Ovary (tissue), 9 donors: ENCODE data around the gene OGG1. TPM values are rescaled to one million over a fixed set of nuclear protein-coding genes. Genes with fewer than 3 reads are reported as not detected.

Source experiments
- DNase-seq, 5 donors: peaks; one replicate each; pipeline ENCODE4 v3.0.0-alpha.2; 2019 to 2020
- H3K27ac ChIP-seq, 2 donors: fragments of 200-600 bp; one replicate each; pipeline versions ENCODE4 v1.5.1 to v1.8.0; 2019 to 2022
- H3K27me3 ChIP-seq: fragments of 200-600 bp; one replicate; pipeline ENCODE4 v1.8.0; 2022
- H3K36me3 ChIP-seq: fragments of 200-600 bp; sonication (generic); one replicate; pipeline ENCODE4 v1.5.1; 2019
- H3K4me1 ChIP-seq: one replicate; pipeline ENCODE4 v1.8.1; 2013; ENCODE audit warnings: mild to moderate bottlenecking, moderate library complexity; ENCODE audit not compliant: insufficient read depth
- H3K4me3 ChIP-seq: fragments of 200-600 bp; sonication (generic); one replicate; pipeline ENCODE4 v1.5.1; 2017
- H3K9me3 ChIP-seq, 2 donors: fragments of 200-600 bp in 1 of 2; sonication (generic) in 1 of 2; one replicate each; pipeline versions ENCODE4 v1.5.1 to v1.8.1; 2013 to 2019; ENCODE audit warnings: mild to moderate bottlenecking in 1 of 2, moderate library complexity in 1 of 2
- CTCF ChIP-seq, 3 donors: fragments of 450-650 bp in 2 of 3; fragments of 200-600 bp in 1 of 3; IDR thresholded peaks; one replicate each; pipeline versions ENCODE4 v1.5.1 to v1.8.0; 2016 to 2022; ENCODE audit warnings: antibody characterized with exemption in 3 of 3, mild to moderate bottlenecking in 1 of 3
- EP300 ChIP-seq: sonication (generic); formaldehyde crosslinking; IDR thresholded peaks from one replicate; pipeline ENCODE4 v1.6.1; 2017; ENCODE audit warnings: antibody characterized with exemption
- POLR2A ChIP-seq: fragments of 450-650 bp; IDR thresholded peaks from one replicate; pipeline ENCODE4 v1.6.1; 2017; ENCODE audit warnings: antibody characterized with exemption, mild to moderate bottlenecking, moderate library complexity
- WGBS, 3 donors: extraction: QIAGEN DNeasy Blood & Tissue Kit in 1 of 3; methylation state at CpG; one replicate each; pipeline versions ENCODE4 v1.1.5 to v1.1.7; 2013 to 2017; 5-methylcytosine and 5-hydroxymethylcytosine counted together
- intact Hi-C, 4 donors: fragments of 100-400 bp; cut with DNase I; formaldehyde crosslinking; loops; one replicate each; pipeline versions ENCODE4 v1.11.0 to v1.15.1; 2022 to 2023
- polyA plus RNA-seq, 2 donors: library from polyadenylated mRNA; stranded (reverse); fragments of 200-250 nt in 1 of 2; fragments of 350-450 nt in 1 of 2; fragmentation: Illumina TruSeq in 1 of 2; extraction: RNeasy Lipid Tissue Mini Kit (QIAGEN cat#74804) in 1 of 2; gene quantifications; one replicate each; pipeline ENCODE4 v1.2.3, GENCODE V29; 2013 to 2014
- total RNA-seq, 7 donors: library from RNA; depleted of rRNA in 2 of 7; stranded (reverse); fragments of >200 nt in 2 of 7; fragmentation: NEBNext Ultra II Directional in 3 of 7; extraction: Animal tissue kit (Norgen Biotek cat#: 25700) in 3 of 7; gene quantifications; one replicate each; pipeline versions ENCODE4 v1.1.0 to v1.2.4, GENCODE V29; 2016 to 2023
- donor health status: DM: no; HTN: no; CAD: no; lungs with moderate emphysema.
- donor health status: DM: no; HTN: no; CAD: no.
- donor health status: Bipolar disorder and iron deficiency.
- donor health status: DM: yes; HTN: yes; CAD: no.
- donor health status: DM: no; HTN: no; CAD: no.
- donor health status: DM: yes; HTN: yes; CAD: no.

The OGG1 gene
- total and polyA plus RNA-seq, 9 donors = 16.8 to 54.3 (median 31.1) TPM

DNA sequence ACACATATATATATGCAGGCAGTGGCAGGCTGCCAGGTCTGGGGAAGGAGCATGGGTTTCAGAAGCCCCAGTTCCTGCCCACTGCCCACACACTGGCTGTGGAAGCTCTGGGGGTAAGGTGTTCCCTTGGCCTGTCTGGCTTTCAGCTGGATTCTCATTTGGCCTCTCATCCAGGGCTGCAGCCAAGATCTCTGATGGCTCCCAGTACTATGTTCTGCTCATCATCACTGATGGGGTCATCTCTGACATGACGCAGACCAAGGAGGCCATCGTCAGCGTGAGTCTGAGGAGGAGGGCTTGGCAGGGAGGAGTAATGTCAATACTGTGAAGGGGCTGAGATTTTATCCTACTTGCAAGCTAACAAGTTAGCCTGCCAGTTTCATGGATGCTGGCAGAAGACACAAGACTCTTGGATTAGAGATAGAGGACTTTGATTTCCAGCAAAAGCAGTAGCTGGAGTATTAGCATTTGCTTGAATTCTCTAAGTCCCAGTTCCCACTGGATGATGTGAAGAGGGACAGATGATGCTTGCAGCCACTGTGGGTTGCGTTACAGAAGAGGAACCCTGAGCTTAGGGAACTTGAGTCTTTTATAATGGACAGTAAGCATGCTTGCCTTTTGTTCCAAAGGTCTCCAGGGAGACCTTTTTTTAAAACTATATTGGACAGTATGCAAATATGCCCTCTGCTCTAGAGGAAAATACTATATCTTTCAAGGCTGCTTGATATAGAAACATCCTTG lies 23.8 kb upstream of the OGG1 start:
- Histone ChIP-seq H3K4me1 (no peaks in the 10 kb centered on the region), H3K27me3 (no peaks in the 10 kb centered on the region), H3K36me3 (no peaks in the 10 kb centered on the region), H3K9me3 (no peaks in the 10 kb centered on the region), H3K27ac (no peak overlapping the region), H3K4me3 (no peak overlapping the region)
- intact Hi-C loops = no loop called here
- TF ChIP-seq CTCF (IDR thresholded peaks at IDR 0.05) (no peak), EP300 (no peak), POLR2A (no peak)
- DNase-seq = no peak
- 68 to 82% (median 81%) methylated on average over 4 of the region's 4 CpGs for WGBS, 3 donors

GRCh38 chr3:9727041-9727595 lies 22.6 kb upstream of the OGG1 start:
- Histone ChIP-seq H3K4me1 (no peaks in the 10 kb centered on the region), H3K4me3 (no peak overlapping the region), H3K36me3 (no peaks in the 10 kb centered on the region), H3K27me3 (no peaks in the 10 kb centered on the region), H3K27ac (no peak overlapping the region), H3K9me3 (no peaks in the 10 kb centered on the region)
- intact Hi-C loops = no loop called here
- WGBS, 3 donors = 16 to 18% (median 18%) methylated on average over 11 of the region's 11 CpGs
- no peak for TF ChIP-seq EP300
- no peak for TF ChIP-seq POLR2A
- TF ChIP-seq CTCF (IDR thresholded peaks at IDR 0.05) = no peak
- no peak for DNase-seq

DNA sequence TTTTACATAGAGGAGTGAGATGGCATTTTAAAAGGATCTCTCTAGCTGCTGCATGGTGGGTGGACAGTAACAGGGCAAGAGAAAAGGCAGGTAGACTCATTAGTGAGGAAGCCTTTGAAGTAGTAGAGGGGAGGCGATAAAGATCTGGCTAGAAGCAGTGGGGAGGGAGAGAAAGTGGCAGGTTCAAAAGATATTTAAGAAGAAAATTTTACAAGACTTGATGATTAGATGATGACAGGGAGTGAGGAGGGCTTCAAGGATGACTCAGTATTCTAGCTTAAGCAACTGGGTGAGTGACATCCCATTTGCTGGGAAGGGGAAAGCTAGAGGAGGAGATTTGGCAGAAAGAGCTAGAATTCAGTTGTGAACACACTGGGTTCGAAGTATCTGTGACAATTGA lies 22.0 kb upstream of the OGG1 start:
- WGBS, 3 donors = 91 to 97% (median 92%) methylated on average over 2 of the region's 2 CpGs
- Histone ChIP-seq H3K4me1 (peaks cover 2% of the 10 kb centered on the region), H3K27me3 (no peaks in the 10 kb centered on the region), H3K27ac (no peak overlapping the region), H3K9me3 (no peaks in the 10 kb centered on the region), H3K4me3 (no peak overlapping the region), H3K36me3 (no peaks in the 10 kb centered on the region)
- DNase-seq = no peak
- TF ChIP-seq EP300 = no peak
- no peak for TF ChIP-seq CTCF (IDR thresholded peaks at IDR 0.05)
- TF ChIP-seq POLR2A = no peak
- intact Hi-C loops = no loop called here

DNA sequence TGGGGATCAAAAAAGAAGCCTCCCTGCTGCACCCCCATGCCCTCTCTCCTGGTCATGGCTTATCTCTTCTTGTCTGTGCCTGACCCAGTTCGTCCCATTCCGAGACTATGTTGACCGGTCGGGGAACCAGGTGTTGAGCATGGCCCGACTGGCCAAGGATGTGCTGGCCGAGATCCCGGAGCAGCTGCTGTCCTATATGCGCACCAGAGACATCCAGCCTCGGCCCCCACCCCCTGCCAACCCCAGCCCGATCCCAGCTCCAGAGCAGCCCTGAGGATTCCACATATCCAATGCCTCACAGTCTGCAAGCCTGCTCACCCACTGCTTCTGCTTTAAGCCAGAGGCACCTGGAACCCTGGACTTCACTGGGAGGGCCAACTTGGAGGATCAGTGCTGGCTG lies 20.3 kb upstream of the OGG1 start:
- 75 to 83% (median 79%) methylated on average over 10 of the region's 10 CpGs for WGBS, 3 donors
- intact Hi-C loops = no loop called here
- no peak for TF ChIP-seq CTCF (IDR thresholded peaks at IDR 0.05)
- Histone ChIP-seq H3K4me3 (no peak overlapping the region), H3K27ac (no peak overlapping the region), H3K27me3 (no peaks in the 10 kb centered on the region), H3K36me3 (no peaks in the 10 kb centered on the region), H3K4me1 (peaks cover 4% of the 10 kb centered on the region), H3K9me3 (no peaks in the 10 kb centered on the region)
- peak in 1 of 5 donors; percentile 43 for DNase-seq
